SH-SY5Y (cell line): ENCODE results near the gene LDAH.

ENCODE experiments used
- GATA2 ChIP-seq: IDR thresholded peaks from 2 replicates; pipeline ENCODE4 v1.6.1; 2011; ENCODE audit warnings: mild to moderate bottlenecking, low read depth, low read length
- GATA3 ChIP-seq: IDR thresholded peaks from 2 replicates; pipeline ENCODE4 v1.6.1; 2011; ENCODE audit warnings: low read depth, mild to moderate bottlenecking, low read length, moderate library complexity

DNA sequence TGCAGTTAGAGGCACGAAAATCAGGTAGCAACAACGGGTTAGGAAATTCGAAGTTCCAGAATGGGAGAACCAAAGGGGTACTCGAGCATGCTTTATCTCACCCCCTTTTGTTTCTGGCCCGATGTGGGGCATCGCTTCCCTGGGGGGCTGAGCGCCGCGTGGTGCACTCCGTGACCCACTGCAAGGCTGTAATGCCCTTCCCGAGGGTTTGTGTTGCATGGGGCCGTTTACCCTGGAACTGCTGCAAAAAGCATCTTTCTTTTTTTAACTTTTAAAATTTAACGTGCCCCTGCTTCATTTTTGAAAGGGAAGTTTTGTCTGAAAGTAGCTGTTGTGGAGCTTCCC lies 151.2 kb downstream of the LDAH start:
- TF ChIP-seq GATA2: no peak
- no peak for TF ChIP-seq GATA3
